Stimulated activated CD4-positive, alpha-beta T cell treated with anti-CD3 and anti-CD28 coated beads, Interleukin-4, amount 100 ng/mL, for 1 hour (primary cell): ENCODE results near the gene GOLGA6L4.
A peak's percentile ranks its signal among the peaks of the same experiment; 100 is the strongest.
"Not testable (repeated sequence)": the region's sequence is repeated elsewhere in the genome, so short reads cannot be mapped to it uniquely, and the experiment has no call there.

Experiments used
- DNase-seq: peaks from one replicate; pipeline ENCODE4 v3.0.0-alpha.2; 2020

The GOLGA6L4 gene, protein sequence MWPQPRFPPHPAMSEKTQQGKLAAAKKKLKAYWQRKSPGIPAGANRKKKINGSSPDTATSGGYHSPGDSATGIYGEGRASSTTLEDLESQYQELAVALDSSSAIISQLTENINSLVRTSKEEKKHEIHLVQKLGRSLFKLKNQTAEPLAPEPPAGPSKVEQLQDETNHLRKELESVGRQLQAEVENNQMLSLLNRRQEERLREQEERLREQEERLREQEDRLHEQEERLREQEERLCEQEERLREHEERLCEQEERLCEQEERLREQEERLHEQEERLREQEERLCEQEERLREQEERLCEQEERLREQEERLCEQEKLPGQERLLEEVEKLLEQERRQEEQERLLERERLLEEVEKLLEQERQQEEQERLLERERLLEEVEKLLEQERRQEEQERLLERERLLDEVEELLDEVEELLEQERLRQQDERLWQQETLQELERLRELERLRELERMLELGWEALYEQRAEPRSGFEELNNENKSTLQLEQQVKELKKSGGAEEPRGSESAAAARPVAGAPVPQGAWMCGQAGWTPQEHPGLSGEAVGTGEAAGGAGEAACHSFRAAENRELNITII

DNA sequence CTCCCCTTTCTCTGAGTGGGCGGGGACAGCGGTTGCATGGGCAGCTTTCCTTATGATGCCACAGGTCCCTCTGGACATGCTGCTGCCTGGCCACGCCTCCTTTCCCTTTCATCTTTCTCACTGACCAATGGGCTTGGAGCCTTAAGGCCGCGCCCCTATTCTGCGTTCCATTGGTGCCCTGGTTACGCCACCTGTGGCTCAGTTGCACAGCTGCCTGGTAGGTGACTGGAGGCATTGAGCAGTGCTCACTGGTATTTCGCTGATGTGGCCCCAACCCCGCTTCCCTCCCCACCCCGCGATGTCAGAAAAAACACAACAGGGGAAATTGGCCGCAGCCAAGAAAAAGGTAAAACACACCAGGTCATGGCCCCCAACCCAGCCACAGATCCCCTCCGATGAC, at the start of gene GOLGA6L4:
Gene GOLGA6L4 (plus strand): TSS at position 201 of the 400 bp plus-strand sequence. CDS start 62 bp downstream, at position 263.
- not testable (repeated sequence) for DNase-seq

DNA sequence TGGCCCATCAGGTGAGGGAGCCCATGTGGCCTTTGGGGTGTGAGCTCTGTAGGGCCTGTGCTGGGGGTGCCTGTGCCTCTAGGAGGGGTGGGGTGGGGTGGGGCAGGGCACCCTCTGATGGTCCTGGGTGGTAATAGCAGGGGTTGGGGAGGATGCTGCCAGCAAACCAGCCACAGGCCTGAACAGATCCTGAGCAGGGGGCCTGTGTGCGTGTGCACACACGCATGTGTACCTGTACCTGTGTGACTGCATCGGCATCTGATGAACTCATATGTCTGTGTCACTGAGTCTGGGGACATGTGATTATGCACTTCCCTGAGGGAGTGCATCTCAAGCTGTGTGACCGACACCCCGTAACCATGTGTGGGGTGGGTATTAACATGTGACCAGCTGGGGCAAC, 42.6 kb upstream of the GOLGA6L4 start:
- not testable (repeated sequence) for DNase-seq

DNA sequence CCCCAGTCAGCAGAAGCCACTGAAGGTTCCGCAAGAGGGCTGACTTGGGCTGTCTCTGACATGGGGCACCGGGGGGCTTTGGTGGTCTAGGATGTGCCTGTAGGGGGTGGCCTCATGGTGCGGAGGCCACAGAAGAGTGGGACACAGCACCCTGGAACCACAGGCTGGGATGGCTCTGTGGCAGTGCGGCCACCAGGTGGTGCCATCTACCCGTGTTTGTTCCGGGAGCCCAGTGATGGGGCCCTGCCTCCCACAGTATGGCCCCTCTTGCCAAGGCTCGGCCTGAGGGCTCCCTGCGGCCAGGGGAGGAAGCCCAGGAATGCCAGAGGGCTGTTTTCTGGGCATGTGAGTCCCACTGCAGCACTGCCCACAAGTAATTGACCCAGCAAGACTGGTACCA, 40.0 kb upstream of the GOLGA6L4 start:
- DNase-seq: not testable (repeated sequence)

DNA sequence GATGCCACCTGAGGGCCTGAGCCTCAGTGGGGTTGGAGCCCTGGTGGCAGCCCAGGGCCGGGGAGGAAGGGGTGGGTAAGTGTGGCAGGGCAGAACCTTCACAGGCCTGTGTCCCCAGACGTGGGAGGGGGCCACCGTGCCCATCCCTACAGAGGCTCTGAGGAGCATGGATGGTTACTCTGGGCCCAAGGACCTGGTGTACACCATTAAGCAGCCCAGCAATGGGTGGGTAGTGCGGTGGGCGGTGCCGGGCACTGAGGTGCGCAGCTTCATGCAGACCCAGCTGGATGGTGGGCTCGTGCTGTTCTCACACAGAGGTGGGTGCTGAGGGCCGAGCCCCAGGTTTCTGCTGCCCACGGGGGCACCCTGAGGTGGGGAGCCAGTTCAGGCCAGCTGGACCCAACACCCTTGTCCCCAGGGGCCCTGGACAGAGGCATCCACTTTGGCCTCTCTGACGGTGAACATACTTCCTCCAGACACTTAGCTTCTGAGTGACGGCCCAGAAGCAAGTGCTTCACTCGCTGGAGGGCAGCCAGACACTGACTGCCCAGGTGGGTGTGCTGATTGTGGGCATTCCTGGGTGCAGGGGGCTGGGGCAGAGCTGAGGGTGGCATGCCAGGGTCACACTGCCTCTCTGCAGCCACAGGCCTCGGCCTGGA, 38.9 kb upstream of the GOLGA6L4 start:
- not testable (repeated sequence) for DNase-seq

DNA sequence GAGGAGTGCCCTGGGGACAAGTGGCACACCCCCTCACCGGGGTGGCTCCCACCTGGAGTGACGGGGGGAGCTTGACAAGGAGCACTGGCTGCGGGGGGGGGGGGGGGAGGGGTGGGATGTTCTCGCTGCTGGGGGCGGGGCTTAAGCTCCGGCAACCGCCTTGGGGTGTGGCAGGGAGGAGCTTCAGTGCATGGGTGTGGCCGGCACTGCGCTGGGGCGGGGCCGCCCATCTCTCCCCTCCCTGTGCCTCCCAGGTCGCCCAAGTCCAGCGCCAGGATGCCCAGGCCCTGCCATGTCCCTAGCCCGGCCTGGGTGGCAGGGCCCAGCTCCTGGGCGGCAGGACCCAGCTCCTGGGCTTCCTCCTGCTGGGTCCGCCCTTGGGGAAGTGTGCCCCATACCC, 35.7 kb upstream of the GOLGA6L4 start:
- not testable (repeated sequence) for DNase-seq

DNA sequence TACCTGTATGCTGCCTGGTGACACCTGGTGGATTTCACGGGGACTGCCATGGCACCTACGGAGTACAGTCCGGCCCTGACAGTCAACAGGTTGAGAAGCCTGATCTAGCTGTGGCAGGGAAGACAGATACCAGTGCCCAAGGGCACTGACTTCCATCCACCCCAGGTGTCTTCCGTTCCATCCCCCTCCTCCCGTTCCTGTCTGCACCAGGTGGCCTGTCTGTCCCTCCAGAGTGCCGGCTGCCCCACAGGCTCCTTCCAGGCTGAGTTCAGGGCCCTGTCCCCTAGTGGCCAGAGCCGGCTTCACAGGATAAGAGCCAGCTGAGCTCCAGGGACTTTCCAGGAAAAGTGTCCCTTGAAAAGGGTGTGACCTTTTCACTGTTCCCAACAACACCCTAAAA, 10.9 kb downstream of the GOLGA6L4 start:
- DNase-seq: peak; percentile 1
